AG04449 (cell line): ENCODE data around the gene DCP1B.
"Not testable (repeated sequence)": the region's sequence is repeated elsewhere in the genome, so short reads cannot be mapped to it uniquely, and the experiment has no call there.

ENCODE experiments used
- CTCF ChIA-PET: fragments of 350-600 bp; formaldehyde crosslinking; extraction: SDS; loops from one replicate; lab custom pipeline; 2021; ENCODE audit warnings: antibody characterized with exemption; lab: Yijun Ruan, JAX
- POLR2A ChIA-PET: fragments of 400-600, 350-600 bp; formaldehyde crosslinking; extraction: SDS; loops from one replicate; lab custom pipeline; 2020; ENCODE audit warnings: antibody characterized with exemption, inconsistent platforms; lab: Yijun Ruan, JAX
- DNase-seq: peaks from one replicate; pipeline ENCODE4 v3.0.0-alpha.2; 2010; ENCODE audit warnings: low read depth, low spot score
- H3K4me3 ChIP-seq: 2 replicates; pipeline ENCODE4 v1.5.1; 2011; ENCODE audit warnings: low read depth, mild to moderate bottlenecking, control low read depth, low read length
- TF ChIP-seq, protein P1 (sequence below): IDR thresholded peaks from one replicate; pipeline ENCODE4 v1.5.1; 2011; ENCODE audit warnings: mild to moderate bottlenecking, moderate library complexity, low read length, control low read depth, inconsistent platforms; ENCODE audit not compliant: insufficient read depth; ENCODE audit errors: missing control alignments

Gene DCP1B

DNA sequence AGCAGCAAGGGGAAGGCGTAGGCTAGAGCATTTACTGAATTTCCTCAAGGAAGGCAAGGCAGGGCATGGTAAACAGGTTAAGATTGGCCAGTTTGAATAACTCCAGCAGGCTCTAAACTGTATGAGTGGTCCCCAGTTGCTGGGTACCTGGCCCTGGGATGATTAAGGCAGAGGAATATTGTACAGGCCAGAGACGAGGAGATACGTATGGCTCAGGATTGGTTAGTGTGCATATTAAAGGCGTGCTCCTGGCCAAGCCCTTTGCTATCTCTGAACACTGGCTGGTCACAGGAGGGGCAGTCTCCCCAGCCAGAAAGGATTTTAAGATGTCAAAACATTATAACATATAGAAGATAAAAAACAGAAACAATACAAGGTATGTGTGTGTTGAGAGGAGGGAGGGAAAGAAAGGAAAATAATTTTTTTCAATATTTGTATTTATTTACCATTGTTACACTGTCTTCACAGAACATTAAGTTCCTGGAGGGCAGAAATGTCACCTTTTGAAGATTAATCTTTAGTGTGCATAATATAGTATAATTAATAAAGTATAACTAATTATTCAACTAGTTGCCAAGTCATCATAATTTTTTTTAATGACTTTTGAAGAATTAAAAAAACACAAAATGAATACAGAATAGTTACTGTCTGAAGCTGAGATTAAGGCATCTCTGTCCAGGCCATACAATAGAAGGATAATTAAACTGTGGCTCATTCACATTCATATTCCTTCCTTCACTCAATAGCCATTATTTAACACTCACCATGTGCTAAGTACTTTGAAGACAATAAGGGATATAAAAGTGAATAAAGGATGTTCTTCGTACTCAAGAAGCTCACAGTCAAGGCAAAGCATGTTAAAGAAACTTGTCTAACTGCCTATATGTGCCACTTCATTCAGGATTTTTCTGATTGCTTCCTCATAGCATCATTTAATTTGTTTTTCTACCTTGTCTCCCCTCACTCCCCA lies 41.9 kb downstream of the DCP1B start:
- H3K4me3 ChIP-seq: no peak overlapping the region
- DNase-seq: no peak
- POLR2A ChIA-PET: no interaction called here
- TF ChIP-seq, protein P1, sequence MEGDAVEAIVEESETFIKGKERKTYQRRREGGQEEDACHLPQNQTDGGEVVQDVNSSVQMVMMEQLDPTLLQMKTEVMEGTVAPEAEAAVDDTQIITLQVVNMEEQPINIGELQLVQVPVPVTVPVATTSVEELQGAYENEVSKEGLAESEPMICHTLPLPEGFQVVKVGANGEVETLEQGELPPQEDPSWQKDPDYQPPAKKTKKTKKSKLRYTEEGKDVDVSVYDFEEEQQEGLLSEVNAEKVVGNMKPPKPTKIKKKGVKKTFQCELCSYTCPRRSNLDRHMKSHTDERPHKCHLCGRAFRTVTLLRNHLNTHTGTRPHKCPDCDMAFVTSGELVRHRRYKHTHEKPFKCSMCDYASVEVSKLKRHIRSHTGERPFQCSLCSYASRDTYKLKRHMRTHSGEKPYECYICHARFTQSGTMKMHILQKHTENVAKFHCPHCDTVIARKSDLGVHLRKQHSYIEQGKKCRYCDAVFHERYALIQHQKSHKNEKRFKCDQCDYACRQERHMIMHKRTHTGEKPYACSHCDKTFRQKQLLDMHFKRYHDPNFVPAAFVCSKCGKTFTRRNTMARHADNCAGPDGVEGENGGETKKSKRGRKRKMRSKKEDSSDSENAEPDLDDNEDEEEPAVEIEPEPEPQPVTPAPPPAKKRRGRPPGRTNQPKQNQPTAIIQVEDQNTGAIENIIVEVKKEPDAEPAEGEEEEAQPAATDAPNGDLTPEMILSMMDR: no peak
- CTCF ChIA-PET: interaction anchor here (1.1 to 1.2 kb wide), 2 partner anchors 22 to 172 kb away, joined by 3 to 13 read pairs; no protein-coding TSS in a partner anchor

DNA sequence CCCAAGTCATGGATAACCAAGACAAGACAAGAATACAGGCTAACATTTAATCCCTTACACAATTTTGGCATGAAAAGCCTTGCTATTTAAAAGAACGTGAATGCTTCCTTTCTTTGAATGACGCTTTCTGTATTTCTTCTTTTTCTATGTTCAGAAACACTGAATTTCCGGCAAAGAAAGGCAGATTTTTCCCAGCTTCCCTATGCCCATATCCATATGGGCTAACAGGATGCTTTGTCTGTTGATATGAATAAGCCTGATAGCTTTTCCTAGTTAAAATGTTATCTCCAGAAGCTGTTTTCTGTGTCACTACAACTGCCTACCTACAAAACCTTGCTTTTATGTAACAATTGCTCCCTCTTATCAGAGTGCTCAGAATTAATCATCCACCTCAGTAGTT lies 47.5 kb downstream of the DCP1B start:
- ChIA-PET POLR2A (no interaction called here), CTCF (interaction anchor here (6.5 kb wide), 1 partner anchor 17 kb away, joined by 68 read pairs; no protein-coding TSS in a partner anchor)
- no peak for DNase-seq
- H3K4me3 ChIP-seq: no peak overlapping the region
- TF ChIP-seq, protein P1: no peak

DNA sequence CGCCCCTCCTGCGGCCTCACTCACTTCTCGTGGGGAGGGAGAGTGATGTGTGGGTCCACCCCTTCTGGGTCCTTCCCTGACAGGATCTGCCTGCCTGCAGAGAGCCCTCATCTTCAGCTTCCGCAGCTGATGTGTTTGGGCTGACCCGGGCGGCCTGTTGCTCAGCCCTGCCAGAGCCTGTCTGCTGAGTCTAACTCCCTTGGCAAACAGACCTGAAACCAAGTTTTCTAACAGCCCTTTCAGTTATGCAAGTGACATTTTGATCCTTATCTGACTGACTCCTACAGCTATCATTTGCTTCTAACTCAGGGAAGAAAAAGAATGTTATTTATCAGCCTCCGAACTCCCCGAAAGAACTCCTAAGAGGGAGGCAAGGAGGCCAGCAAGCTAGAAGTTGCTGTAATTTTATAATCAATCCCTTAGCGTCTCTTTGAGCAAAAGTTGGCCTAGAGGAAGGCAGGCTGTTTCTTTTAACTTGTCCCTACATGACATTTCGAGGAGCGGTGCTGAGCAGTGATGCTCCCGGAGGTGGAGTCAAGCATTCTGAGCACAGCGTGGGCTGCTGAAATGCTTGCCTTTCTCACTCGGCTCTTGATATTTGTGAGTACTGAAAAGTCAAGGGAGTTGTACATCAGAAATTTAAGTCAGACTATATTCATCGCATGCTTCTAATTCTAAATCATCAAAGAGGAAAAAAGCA lies 54.3 kb downstream of the DCP1B start:
- ChIA-PET CTCF (interaction anchor here (2.6 kb wide), 1 partner anchor 10 kb away, joined by 37 read pairs; no protein-coding TSS in a partner anchor), POLR2A (no interaction called here)
- no peak overlapping the region for H3K4me3 ChIP-seq
- TF ChIP-seq, protein P1: no peak
- no peak for DNase-seq

DNA sequence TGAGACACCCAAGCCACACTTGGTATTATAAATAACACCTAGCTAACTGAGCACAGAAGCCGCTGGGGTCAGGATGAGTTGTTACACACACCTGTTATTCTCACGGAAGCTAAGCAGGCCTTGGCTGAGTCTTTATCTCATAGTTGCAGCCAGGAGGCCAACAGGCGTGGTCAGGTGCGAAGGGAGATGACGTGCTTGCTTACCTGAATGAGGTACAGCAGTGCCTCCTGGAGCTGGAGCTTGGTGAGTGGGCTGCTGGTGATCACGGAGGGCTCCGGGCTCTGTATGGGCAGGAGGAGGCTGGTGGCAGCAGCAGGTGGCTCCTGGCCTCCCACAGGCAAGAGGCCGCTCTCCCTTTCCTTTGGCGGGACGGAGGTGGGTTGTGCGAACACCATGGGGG lies 55.4 kb downstream of the DCP1B start:
- ChIA-PET POLR2A (no interaction called here), CTCF (interaction anchor here (0.7 to 2.6 kb wide), 2 partner anchors 9 to 10 kb away, joined by 3 to 37 read pairs; no protein-coding TSS in a partner anchor)
- TF ChIP-seq, protein P1: no peak
- H3K4me3 ChIP-seq: no peak overlapping the region
- no peak for DNase-seq

DNA sequence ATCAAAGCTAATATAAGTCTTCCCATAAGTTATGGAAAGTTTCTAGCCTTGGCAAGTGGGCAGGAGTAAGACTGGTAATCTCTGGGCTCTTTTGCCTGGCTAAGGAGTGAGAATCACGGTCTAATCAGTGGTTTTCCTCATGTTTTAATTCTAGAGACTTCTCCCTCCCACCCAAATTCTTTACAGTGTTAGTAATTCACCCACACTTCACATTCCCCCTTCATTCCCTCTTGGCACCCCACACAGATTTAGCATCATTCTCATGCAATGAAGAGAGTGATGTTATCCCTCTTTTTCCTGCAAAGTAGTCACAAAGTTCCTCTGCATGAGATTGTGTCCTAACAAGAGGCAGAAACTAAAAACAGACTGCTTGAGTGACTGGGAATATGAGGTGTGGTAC lies 57.2 kb downstream of the DCP1B start:
- TF ChIP-seq, protein P1: no peak
- ChIA-PET POLR2A (interaction anchor here (0.7 kb wide), 1 partner anchor 149 kb away, joined by 3 read pairs; no protein-coding TSS in a partner anchor), CTCF (interaction anchor here (1.0 kb wide), 1 partner anchor 156 kb away, joined by 4 read pairs; no protein-coding TSS in a partner anchor)
- no peak overlapping the region for H3K4me3 ChIP-seq
- peak; percentile 61 for DNase-seq

DNA sequence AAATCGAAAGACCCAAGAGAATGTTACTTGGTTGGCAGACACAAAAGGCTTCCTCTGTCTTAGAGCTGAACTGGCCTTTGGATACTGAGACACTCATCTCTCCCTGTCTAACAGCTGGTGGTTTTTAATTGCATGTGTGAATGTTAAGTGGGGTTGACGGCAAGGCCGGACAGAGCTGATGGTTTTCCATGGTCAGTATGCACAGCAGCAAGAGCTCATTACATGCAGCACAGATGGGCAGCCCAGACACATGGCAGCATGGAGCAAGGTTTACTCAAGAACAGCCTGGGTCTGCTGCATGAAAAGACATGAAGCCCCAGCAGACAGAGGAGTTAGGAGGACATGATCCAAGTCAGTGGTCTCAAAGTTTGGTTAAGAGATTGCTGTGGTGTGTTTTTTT lies 58.0 kb downstream of the DCP1B start:
- ChIA-PET POLR2A (no interaction called here), CTCF (interaction anchor here (0.7 to 1.0 kb wide), 2 partner anchors 156 to 293 kb away, joined by 3 to 4 read pairs; no protein-coding TSS in a partner anchor)
- TF ChIP-seq, protein P1: no peak
- no peak overlapping the region for H3K4me3 ChIP-seq
- no peak for DNase-seq

DNA sequence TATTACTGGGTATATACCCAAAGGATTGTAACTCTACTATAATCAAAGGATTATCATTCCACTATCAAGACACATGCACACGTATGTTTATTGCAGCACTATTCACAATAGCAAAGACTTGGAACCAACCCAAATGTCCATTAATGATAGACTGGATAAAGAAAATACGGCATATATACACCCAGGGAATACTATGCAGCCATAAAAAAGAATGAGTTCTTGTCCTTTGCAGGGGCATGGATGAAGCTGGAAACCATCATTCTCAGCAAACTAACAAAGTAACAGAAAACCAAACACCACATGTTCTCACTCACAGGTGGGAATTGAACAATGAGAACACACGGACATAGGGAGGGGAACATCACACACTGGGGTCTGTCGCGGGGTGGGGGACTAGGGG lies 58.8 kb downstream of the DCP1B start:
- H3K4me3 ChIP-seq, CTCF ChIA-PET, POLR2A ChIA-PET, DNase-seq: not testable (repeated sequence)
